ENCODE measurements around the gene NFATC2.

NFATC2 gene

GRCh38 chr20:51536116-51537069 lies 6.1 kb downstream of the NFATC2 start:
- Histone ChIP-seq H3K27me3 (ENCODE audit: control insufficient read depth, insufficient read depth, low read length) (0 out of 2 replicates have a peak, but pooled peaks cover under 1% of the 10 kb centered on the region), H3K27ac (ENCODE audit: low read depth, low read length) (no peak overlapping the region), H3K9me3 (ENCODE audit: control insufficient read depth, insufficient read depth, low read depth, low read length) (no peaks in the 10 kb centered on the region), H3K36me3 (ENCODE audit: control insufficient read depth, insufficient read depth, low read length) (no peaks in the 10 kb centered on the region), H3K4me3 (ENCODE audit: low read depth, low read length) (no peak overlapping the region), H3K9ac (ENCODE audit: low read length) (no peak overlapping the region), H3K4me1 (ENCODE audit: control insufficient read depth, insufficient read depth, low read length) (peaks cover 7% of the 10 kb centered on the region)

DNA sequence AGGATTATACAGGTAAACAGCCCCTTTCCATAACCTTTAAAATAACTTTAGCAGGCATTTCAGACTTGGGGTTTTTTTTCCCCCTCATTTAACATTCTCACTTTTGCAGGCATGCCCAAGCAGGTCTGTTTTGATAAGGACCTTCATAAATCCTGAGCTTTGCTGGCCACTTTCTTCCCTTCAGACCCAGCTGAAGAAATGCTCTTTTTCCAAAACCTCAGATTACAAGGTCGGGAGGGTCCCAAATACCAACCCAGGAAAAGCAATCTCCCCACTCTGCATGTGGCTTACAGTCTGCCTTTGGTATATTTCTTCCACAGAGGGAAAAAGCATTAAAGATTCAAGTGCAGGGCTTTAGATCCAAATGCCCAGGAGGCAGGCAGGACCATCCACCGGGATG lies 6.8 kb downstream of the NFATC2 start:
- Histone ChIP-seq H3K9ac (ENCODE audit: low read length) (no peak overlapping the region), H3K9me3 (ENCODE audit: control insufficient read depth, insufficient read depth, low read depth, low read length) (no peaks in the 10 kb centered on the region), H3K4me1 (ENCODE audit: control insufficient read depth, insufficient read depth, low read length) (peaks cover under 1% of the 10 kb centered on the region; the same call in 1 of the 2 replicates), H3K27me3 (ENCODE audit: control insufficient read depth, insufficient read depth, low read length) (no peaks in the 10 kb centered on the region), H3K27ac (ENCODE audit: low read depth, low read length) (no peak overlapping the region), H3K4me3 (ENCODE audit: low read depth, low read length) (no peak overlapping the region), H3K36me3 (ENCODE audit: control insufficient read depth, insufficient read depth, low read length) (no peaks in the 10 kb centered on the region)

GRCh38 chr20:51535075-51535386 lies 7.5 kb downstream of the NFATC2 start:
- H3K27me3 ChIP-seq (ENCODE audit: control insufficient read depth, insufficient read depth, low read length), result no peaks in the 10 kb centered on the region
- H3K9me3 ChIP-seq (ENCODE audit: control insufficient read depth, insufficient read depth, low read depth, low read length), result no peaks in the 10 kb centered on the region
- no peak overlapping the region for H3K9ac ChIP-seq (ENCODE audit: low read length)
- no peak overlapping the region for H3K4me3 ChIP-seq (ENCODE audit: low read depth, low read length)
- no peak overlapping the region for H3K27ac ChIP-seq (ENCODE audit: low read depth, low read length)
- H3K36me3 ChIP-seq (ENCODE audit: control insufficient read depth, insufficient read depth, low read length), result no peaks in the 10 kb centered on the region
- H3K4me1 ChIP-seq (ENCODE audit: control insufficient read depth, insufficient read depth, low read length), result no peaks in the 10 kb centered on the region

GRCh38 chr20:51533291-51534172 lies 9.0 kb downstream of the NFATC2 start:
- no peak overlapping the region for H3K27ac ChIP-seq (ENCODE audit: low read depth, low read length)
- no peaks in the 10 kb centered on the region for H3K27me3 ChIP-seq (ENCODE audit: control insufficient read depth, insufficient read depth, low read length)
- H3K4me3 ChIP-seq (ENCODE audit: low read depth, low read length), result no peak overlapping the region
- H3K9me3 ChIP-seq (ENCODE audit: control insufficient read depth, insufficient read depth, low read depth, low read length), result no peaks in the 10 kb centered on the region
- no peaks in the 10 kb centered on the region for H3K36me3 ChIP-seq (ENCODE audit: control insufficient read depth, insufficient read depth, low read length)
- H3K4me1 ChIP-seq (ENCODE audit: control insufficient read depth, insufficient read depth, low read length), result no peaks in the 10 kb centered on the region
- no peak overlapping the region for H3K9ac ChIP-seq (ENCODE audit: low read length)

DNA sequence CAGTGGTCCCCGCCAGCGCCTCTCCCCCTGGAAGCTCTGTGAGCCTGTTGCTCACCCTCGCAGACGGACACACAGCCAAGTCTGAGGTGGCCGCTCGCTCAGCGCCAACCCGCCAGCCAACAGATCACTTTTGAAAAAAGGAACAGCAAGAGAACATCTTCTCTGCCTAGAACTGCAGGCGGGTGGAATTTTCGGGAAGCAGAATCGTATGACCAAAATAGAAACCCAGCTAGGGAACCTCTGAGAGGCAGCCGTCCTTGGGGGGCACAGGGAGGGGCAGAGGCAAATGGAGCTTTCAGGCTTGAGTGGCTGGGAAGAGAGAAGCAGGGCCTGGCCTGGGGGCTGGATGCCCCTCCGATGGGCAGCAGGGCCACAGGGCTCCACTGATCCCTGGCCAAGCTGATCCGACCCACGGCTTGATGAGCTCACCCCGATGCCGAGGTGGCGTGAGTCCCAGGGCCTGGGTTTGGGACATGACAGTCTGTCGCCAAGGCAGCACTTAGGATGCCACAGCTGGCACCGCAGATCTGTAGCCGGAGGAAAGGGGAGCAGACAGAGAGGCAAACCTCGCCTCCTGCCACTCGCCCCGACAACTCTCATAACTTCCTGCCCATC lies 9.8 kb downstream of the NFATC2 start:
- H3K36me3 ChIP-seq (ENCODE audit: control insufficient read depth, insufficient read depth, low read length), result no peaks in the 10 kb centered on the region
- H3K27ac ChIP-seq (ENCODE audit: low read depth, low read length), result no peak overlapping the region
- no peaks in the 10 kb centered on the region for H3K4me1 ChIP-seq (ENCODE audit: control insufficient read depth, insufficient read depth, low read length)
- H3K9me3 ChIP-seq (ENCODE audit: control insufficient read depth, insufficient read depth, low read depth, low read length), result no peaks in the 10 kb centered on the region
- H3K9ac ChIP-seq (ENCODE audit: low read length), result no peak overlapping the region
- no peaks in the 10 kb centered on the region for H3K27me3 ChIP-seq (ENCODE audit: control insufficient read depth, insufficient read depth, low read length)
- H3K4me3 ChIP-seq (ENCODE audit: low read depth, low read length), result no peak overlapping the region

GRCh38 chr20:51531712-51532456 lies 10.6 kb downstream of the NFATC2 start:
- Histone ChIP-seq H3K9me3 (ENCODE audit: control insufficient read depth, insufficient read depth, low read depth, low read length) (no peaks in the 10 kb centered on the region), H3K9ac (ENCODE audit: low read length) (no peak overlapping the region), H3K4me3 (ENCODE audit: low read depth, low read length) (no peak overlapping the region), H3K27me3 (ENCODE audit: control insufficient read depth, insufficient read depth, low read length) (no peaks in the 10 kb centered on the region), H3K36me3 (ENCODE audit: control insufficient read depth, insufficient read depth, low read length) (no peaks in the 10 kb centered on the region), H3K4me1 (ENCODE audit: control insufficient read depth, insufficient read depth, low read length) (no peaks in the 10 kb centered on the region), H3K27ac (ENCODE audit: low read depth, low read length) (no peak overlapping the region)

GRCh38 chr20:51531141-51531710 lies 11.3 kb downstream of the NFATC2 start:
- H3K9me3 ChIP-seq (ENCODE audit: control insufficient read depth, insufficient read depth, low read depth, low read length), result no peaks in the 10 kb centered on the region
- H3K27me3 ChIP-seq (ENCODE audit: control insufficient read depth, insufficient read depth, low read length), result no peaks in the 10 kb centered on the region
- H3K4me3 ChIP-seq (ENCODE audit: low read depth, low read length), result no peak overlapping the region
- no peak overlapping the region for H3K27ac ChIP-seq (ENCODE audit: low read depth, low read length)
- H3K9ac ChIP-seq (ENCODE audit: low read length), result no peak overlapping the region
- no peaks in the 10 kb centered on the region for H3K36me3 ChIP-seq (ENCODE audit: control insufficient read depth, insufficient read depth, low read length)
- H3K4me1 ChIP-seq (ENCODE audit: control insufficient read depth, insufficient read depth, low read length), result no peaks in the 10 kb centered on the region

GRCh38 chr20:51529758-51530157 lies 12.8 kb downstream of the NFATC2 start:
- no peaks in the 10 kb centered on the region for H3K27me3 ChIP-seq (ENCODE audit: control insufficient read depth, insufficient read depth, low read length)
- no peaks in the 10 kb centered on the region for H3K36me3 ChIP-seq (ENCODE audit: control insufficient read depth, insufficient read depth, low read length)
- no peak overlapping the region for H3K4me3 ChIP-seq (ENCODE audit: low read depth, low read length)
- H3K4me1 ChIP-seq (ENCODE audit: control insufficient read depth, insufficient read depth, low read length), result no peaks in the 10 kb centered on the region; the same call in 1 of the 2 replicates
- H3K27ac ChIP-seq (ENCODE audit: low read depth, low read length), result no peak overlapping the region
- no peak overlapping the region for H3K9ac ChIP-seq (ENCODE audit: low read length)
- no peaks in the 10 kb centered on the region for H3K9me3 ChIP-seq (ENCODE audit: control insufficient read depth, insufficient read depth, low read depth, low read length)

DNA sequence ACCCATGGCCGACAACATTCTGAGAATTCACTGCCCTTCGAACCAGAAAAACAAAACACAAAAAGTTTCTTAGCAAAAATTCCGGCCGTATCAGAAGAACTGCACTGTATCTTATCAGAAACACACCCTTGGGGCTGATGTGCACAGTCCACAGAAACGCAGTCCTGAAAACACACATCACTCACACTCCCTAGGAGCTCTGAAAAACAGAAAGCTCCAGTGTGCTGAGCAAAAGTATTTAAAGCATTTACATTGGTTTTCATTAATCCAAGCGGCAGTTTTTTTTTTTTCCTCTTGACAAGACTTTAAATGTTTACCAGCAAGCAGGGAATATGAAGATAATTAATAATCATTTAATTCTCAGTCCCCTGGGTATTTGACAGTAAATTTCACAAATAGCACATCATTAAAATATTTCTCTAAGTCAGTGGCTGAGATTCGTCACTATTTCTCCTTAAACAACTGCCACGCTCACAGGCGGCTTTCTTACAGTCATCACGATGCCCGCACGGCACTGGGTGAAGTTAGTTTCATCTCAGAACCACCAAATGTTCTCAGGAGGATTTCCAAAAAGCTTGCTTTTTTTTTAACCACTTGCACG lies 13.3 kb downstream of the NFATC2 start:
- Histone ChIP-seq H3K4me3 (ENCODE audit: low read depth, low read length) (no peak overlapping the region), H3K36me3 (ENCODE audit: control insufficient read depth, insufficient read depth, low read length) (no peaks in the 10 kb centered on the region), H3K27me3 (ENCODE audit: control insufficient read depth, insufficient read depth, low read length) (no peaks in the 10 kb centered on the region), H3K9ac (ENCODE audit: low read length) (no peak overlapping the region), H3K27ac (ENCODE audit: low read depth, low read length) (no peak overlapping the region), H3K9me3 (ENCODE audit: control insufficient read depth, insufficient read depth, low read depth, low read length) (no peaks in the 10 kb centered on the region), H3K4me1 (ENCODE audit: control insufficient read depth, insufficient read depth, low read length) (no peaks in the 10 kb centered on the region; the same call in 1 of the 2 replicates)
